GM12872 (cell line): ENCODE measurements around the gene ABLIM2.

Experiments used
- CTCF ChIP-seq: IDR thresholded peaks from 3 replicates; pipeline ENCODE4 v1.5.1; 2011; ENCODE audit warnings: low read depth, mild to moderate bottlenecking, low read length, moderate library complexity; ENCODE audit not compliant: insufficient read depth

The ABLIM2 gene

GRCh38 chr4:8038719-8039251 is 119.8 kb downstream of the ABLIM2 start:
- TF ChIP-seq CTCF, result no peak

- no peak for TF ChIP-seq CTCF
Measured at GRCh38 chr4:8038083-8038482, 120.5 kb downstream of the ABLIM2 start.

GRCh38 chr4:8037150-8037769 is 121.4 kb downstream of the ABLIM2 start:
- no peak for TF ChIP-seq CTCF

- TF ChIP-seq CTCF, result no peak
Measured at GRCh38 chr4:8035371-8035780, 123.2 kb downstream of the ABLIM2 start.

- TF ChIP-seq CTCF, result no peak
Measured at GRCh38 chr4:8033829-8034528, 124.6 kb downstream of the ABLIM2 start.

DNA sequence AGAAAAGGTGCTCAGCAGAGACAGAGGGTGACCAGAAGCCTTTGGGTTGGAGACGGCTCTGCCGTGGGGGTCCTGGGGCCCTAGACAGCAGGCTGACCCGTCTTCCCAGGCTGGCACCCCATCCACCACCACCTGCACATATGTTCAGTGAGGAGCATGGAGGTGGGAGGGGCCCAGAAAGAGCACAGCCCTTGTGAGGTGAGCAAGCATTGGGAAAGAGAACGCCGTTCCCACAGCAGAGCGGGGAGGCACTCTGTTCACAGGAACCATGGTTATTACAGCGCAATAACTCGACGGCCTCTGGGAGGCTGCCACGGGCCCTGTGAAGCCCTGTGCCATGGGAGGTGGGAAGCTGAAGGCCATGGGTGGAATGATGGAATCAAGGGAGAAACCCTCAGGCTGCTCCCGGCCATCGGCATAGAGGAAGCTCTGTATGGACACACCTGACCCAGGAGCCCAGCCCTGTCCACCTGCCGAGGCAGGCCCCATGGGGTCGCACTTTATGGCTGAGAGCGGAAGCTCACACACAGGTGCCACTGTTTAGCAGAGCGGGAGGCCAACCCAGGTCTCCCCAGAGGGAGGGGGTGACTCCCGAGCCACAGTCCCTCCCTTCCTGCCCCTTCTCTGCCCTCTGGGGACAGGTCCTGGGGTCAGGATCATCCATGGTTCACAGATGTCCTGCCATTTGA is 125.4 kb downstream of the ABLIM2 start:
- TF ChIP-seq CTCF, result no peak

GRCh38 chr4:8032381-8032780 is 126.2 kb downstream of the ABLIM2 start:
- TF ChIP-seq CTCF, result no peak
